Urothelium cell line (cell line): ENCODE measurements around the gene SNX13.
A peak's percentile ranks its signal among the peaks of the same experiment; 100 is the strongest.

ENCODE experiments used
- DNase-seq: peaks from one replicate; pipeline ENCODE4 v3.0.0; 2011; ENCODE audit warnings: low spot score, mixed read lengths
- FAIRE-seq: peaks from 2 replicates; lab custom pipeline; 2011; peaks lifted over from hg19 to GRCh38; lab: Jason Lieb, UNC

Gene SNX13, protein sequence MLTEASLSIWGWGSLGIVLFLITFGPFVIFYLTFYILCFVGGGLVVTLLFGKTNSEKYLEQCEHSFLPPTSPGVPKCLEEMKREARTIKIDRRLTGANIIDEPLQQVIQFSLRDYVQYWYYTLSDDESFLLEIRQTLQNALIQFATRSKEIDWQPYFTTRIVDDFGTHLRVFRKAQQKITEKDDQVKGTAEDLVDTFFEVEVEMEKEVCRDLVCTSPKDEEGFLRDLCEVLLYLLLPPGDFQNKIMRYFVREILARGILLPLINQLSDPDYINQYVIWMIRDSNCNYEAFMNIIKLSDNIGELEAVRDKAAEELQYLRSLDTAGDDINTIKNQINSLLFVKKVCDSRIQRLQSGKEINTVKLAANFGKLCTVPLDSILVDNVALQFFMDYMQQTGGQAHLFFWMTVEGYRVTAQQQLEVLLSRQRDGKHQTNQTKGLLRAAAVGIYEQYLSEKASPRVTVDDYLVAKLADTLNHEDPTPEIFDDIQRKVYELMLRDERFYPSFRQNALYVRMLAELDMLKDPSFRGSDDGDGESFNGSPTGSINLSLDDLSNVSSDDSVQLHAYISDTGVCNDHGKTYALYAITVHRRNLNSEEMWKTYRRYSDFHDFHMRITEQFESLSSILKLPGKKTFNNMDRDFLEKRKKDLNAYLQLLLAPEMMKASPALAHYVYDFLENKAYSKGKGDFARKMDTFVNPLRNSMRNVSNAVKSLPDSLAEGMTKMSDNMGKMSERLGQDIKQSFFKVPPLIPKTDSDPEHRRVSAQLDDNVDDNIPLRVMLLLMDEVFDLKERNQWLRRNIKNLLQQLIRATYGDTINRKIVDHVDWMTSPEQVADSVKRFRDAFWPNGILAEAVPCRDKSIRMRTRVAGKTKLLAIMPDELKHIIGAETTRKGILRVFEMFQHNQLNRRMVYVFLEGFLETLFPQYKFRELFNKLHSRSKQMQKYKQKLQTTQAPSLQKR

GRCh38 chr7:17940302-17940883 lies at the start of gene SNX13:
SNX13 (minus strand) TSS chr7:17940494; CDS start chr7:17940295, 199 bp downstream.
- FAIRE-seq: no peak
- DNase-seq: peak; percentile 96

GRCh38 chr7:17989546-17989945 lies 49.3 kb upstream of the SNX13 start:
- FAIRE-seq: no peak

DNA sequence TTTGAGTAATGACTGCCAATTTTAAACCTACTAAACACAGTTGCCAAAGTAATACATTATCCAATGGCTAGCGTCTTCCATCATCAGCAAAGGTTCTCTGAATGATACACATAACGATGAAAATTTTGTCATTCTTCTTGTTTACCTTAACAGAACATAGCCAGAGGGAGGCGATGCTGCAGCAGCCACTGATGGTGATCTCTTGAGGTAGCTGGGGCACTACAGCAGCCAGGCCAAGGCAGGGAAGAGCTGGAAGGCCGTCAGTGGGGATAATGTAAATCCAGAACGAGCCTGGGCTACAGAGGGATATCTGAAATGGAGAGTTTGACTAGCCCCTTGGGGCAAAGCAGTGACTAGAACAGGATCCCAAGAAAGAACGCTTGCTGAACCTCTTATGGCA lies 48.6 kb upstream of the SNX13 start:
- no peak for DNase-seq
- no peak for FAIRE-seq

More at GRCh38 chr7:17989546-17989945, 49.3 kb upstream of the SNX13 start:
- peak; percentile 57 for DNase-seq

GRCh38 chr7:17988141-17988540 lies 47.8 kb upstream of the SNX13 start:
- FAIRE-seq: no peak
- no peak for DNase-seq

DNA sequence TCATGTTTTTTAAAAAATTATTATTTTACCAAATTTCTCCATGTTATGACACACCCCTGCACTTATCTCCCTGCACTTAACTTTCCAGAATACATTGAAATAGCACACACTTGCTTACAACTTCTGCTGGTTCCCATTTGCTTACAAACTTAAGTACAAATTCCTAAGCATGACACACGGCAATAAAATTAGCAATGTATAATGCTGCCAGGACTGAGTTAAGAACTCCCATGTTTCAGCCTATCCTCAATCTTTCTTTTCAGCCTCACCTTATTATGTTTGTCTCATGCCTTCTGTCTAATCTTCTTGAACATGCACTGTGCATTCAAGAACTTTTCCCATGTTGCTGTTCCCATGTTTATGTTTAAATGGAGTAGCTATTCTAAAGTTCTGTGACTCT lies 46.6 kb upstream of the SNX13 start:
- DNase-seq (peak; percentile 33), FAIRE-seq (peak; percentile 55)

DNA sequence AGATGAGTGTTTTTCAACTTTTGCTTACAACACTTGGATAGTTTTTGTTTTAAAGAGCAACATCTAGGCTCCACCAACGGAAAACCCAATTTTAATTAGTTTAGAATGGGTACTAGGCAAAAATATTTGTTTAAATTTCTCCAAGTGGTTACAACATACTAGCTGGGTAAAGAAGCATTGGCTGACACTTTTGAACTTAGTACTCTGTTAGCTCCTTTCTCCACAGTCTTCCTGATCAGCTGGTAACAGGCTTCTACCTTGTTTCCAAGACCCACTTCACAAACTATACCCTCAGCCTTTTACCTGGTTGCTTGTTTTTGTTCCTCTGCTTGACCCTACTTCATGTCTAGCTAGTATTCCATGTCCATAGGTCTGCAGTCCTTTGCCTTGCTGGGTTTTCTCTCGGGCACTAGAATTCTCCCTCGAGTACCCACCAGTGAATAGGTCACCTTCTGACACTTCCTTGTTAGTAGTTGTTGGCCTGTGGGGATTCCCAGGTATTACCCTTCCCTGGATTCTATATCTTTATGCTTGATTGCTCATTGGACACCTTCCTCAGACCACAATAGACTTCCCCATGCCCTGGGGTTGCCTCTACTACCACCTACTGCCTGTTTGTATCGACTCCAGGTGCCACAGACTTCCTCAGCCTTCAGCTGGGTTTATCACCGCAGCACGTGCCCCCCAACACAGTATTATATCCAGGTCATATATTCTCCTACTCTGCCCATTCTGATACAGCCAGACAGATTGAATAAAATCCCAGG lies 45.4 kb upstream of the SNX13 start:
- DNase-seq: no peak
- FAIRE-seq: no peak

- FAIRE-seq (no peak), DNase-seq (no peak)
These were observed 44.0 kb upstream of the SNX13 start for GRCh38 chr7:17984288-17984687.

- DNase-seq (no peak), FAIRE-seq (no peak)
These were observed 43.1 kb upstream of the SNX13 start for GRCh38 chr7:17983221-17984062.

DNA sequence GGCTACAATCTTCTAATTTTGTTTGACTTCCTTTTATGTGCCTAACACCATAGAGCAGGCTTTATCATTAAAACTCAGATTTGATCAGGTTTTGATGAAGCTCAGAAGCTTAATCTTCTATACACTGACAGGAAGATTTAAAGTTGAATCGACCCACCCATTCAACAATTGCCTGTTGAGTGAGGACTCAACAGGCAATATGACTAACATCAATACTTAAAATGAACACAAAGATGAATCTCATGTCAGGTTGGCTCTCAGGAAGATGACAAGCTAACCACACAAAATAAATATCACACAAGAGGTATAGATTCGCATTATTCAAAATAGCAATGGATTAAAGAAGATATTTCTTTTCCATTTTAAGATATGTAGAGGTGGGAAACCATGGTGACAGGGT lies 36.7 kb upstream of the SNX13 start:
- no peak for DNase-seq

GRCh38 chr7:17971411-17971810 lies 31.1 kb upstream of the SNX13 start:
- DNase-seq (no peak), FAIRE-seq (no peak)

More for the DNA sequence above, 36.7 kb upstream of the SNX13 start:
- FAIRE-seq: no peak

DNA sequence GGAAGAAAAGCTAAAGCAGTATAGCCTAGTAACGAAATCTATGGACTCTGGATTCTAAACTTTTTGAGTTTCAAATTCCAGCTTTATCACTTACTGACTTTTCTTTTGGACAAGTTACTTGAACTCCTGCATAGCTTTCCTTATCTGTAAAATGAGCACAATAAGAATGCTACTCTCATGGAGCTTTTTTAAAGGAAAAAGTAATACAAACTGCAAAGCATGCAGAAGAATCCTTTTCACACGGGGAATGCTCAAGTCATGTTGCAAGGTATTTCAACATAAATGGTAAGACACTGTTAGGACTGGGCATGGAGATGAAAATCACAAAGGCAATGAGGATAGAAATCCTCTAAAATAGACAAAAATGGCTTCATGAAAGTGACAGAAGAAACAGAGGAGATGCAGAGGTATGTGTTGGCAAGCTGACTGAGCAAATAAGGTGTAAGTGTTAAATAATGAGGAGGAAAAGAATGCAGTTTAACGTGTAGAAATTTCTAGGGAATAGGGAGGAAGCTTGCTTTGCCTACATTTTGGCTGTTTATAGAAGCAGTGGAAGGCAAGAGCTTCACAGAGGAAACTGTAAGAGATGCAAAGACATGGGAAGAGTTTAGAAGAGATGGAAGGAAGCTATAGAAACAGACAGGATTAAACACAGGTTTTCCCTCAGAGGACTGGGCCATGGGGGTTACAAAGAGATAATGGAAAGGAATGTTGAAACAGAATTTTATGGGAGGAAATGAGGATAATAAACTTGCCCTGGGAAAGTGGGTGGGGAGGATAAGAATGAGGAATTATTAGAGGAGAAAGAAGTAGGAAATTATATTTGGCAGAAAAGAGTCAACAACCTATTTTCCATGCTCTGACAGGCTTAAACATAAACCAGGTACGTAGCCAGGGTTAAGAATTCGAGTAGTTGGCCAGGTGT lies 28.8 kb upstream of the SNX13 start:
- FAIRE-seq (no peak), DNase-seq (no peak)

DNA sequence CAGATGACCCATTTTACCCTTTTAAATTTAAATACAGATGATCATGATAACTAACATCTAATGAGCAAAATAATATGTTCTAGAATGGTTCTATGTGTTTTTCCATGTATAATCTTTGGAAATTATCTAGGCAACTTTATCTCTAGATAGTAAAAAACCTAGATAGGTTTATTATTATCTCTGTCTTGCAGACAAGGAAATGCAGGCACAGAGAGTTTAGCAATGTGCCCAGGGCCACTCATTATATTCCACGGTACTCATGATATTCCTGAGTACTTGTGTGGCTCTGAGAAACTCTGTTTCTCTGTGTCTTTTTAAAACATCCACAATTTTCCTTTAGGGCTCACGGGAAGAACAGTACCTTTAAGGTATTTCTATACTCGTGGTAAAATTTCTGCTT lies 26.4 kb upstream of the SNX13 start:
- DNase-seq (no peak), FAIRE-seq (no peak)

DNA sequence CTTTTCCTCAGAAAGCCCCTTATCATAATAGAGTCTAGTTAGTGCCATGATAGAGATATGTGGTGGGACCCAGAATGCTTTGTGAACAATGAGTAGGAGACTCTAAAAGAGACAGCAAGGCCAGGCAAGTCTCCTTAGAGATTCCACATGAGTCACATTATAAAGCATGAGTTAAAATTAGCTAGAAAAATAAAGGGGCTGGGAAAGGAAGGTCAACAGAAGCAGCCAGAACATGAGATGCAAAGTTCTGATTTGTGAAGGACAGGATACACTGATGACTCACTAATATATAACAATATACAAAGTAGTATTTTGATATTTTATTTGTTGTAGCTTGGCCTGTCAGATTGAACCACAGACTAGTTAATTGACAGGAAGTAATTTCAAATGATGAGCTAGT lies 25.3 kb upstream of the SNX13 start:
- FAIRE-seq: no peak
- no peak for DNase-seq

- no peak for FAIRE-seq
These were observed 23.0 kb upstream of the SNX13 start for GRCh38 chr7:17963281-17963680.

GRCh38 chr7:17962652-17963051 lies 22.4 kb upstream of the SNX13 start:
- no peak for DNase-seq
- FAIRE-seq: no peak

More at GRCh38 chr7:17963281-17963680, 23.0 kb upstream of the SNX13 start:
- DNase-seq: no peak

DNA sequence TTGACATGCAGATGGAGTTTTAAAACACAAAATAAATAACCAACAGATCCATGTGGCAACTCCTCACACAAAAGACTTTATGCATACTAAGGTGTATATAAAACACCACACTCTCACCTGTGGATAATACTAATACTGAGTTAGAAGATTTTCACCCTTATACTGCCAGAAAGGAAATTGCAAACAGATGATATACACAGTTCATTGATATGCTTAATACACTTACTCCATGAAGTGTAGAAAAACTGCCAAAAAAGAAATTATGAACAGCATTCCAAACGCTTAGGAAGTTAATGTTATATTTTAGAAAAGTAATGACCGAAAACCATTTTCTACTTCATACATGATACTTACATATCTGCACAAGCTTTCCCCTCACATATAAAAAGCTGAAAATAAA lies 17.6 kb upstream of the SNX13 start:
- no peak for FAIRE-seq
- DNase-seq: no peak

GRCh38 chr7:17952387-17952786 lies 12.1 kb upstream of the SNX13 start:
- FAIRE-seq (no peak), DNase-seq (no peak)

DNA sequence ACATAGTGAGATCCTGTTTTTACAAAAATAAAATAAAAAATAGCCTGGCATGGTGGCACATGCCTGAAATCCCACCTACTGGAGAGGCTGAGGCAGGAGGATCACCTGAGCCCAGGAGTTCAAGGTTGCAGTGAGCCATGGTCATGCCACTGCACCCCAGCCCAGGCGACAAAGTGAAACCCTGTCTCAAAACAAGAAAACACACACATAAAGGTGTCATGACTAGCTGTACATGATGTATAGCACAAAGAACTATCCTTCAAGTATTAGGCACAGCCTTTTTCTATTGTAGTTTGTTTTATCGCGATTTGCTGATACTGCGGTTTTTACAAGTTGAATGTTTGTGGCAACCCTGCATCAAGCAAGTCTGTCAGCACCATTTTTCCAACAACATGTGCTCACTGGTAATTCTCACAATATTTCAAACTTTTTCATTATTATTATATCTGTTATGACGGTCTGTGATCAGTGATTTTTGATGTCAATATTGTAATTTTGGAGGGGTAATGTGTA lies 11.5 kb upstream of the SNX13 start:
- no peak for FAIRE-seq

More for the DNA sequence above, 11.5 kb upstream of the SNX13 start:
- no peak for DNase-seq
